HepG2 (cell line): ENCODE results near the gene PODXL2. TPM values are rescaled to one million over a fixed set of nuclear protein-coding genes. Genes with fewer than 3 reads are reported as not detected.
A peak's percentile ranks its signal among the peaks of the same experiment; 100 is the strongest.
"Not testable (repeated sequence)": the region's sequence is repeated elsewhere in the genome, so short reads cannot be mapped to it uniquely, and the experiment has no call there.

Experiments
- ATAC-seq: fragments of 200-7000 bp; cut with Tn5 transposase; 3 replicates; pipeline ENCODE4 v1.9.1; 2020; ENCODE audit warnings: mild to moderate bottlenecking, moderate library complexity
- BruUV-seq: library from RNA; stranded (reverse); fragments of 400-500 nt; replicated peaks from 2 replicates; lab custom pipeline; 2021; lab: Mats Ljungman, UMichigan
- CTCF ChIA-PET: fragments of 300-600 bp; formaldehyde crosslinking; extraction: SDS; loops from one replicate; lab custom pipeline; 2021; ENCODE audit warnings: low total read pairs, inconsistent platforms, low intra/inter-chr PET ratio; lab: Yijun Ruan, JAX
- POLR2A ChIA-PET: fragments of 350-600 bp; sonication (Branson Sonifier 250); formaldehyde crosslinking; loops from one replicate; lab custom pipeline; 2020; ENCODE audit warnings: antibody characterized with exemption, inconsistent platforms; lab: Yijun Ruan, JAX
- DNase-seq: peaks from one replicate; pipeline ENCODE4 v3.0.0-alpha.2; 2015; ENCODE audit warnings: low spot score
- FAIRE-seq: peaks from 3 replicates; lab custom pipeline; 2011; peaks lifted over from hg19 to GRCh38; lab: Jason Lieb, UNC
- H2AFZ ChIP-seq: one replicate; pipeline ENCODE4 v1.6.1; 2011; ENCODE audit warnings: low read length, inconsistent platforms
- H3K27ac ChIP-seq: fragments of 300-600 bp; 3 replicates; pipeline ENCODE4 v1.8.0; 2011; ENCODE audit warnings: mixed run types, mild to moderate bottlenecking, mixed read lengths, low read length, inconsistent platforms; ENCODE audit not compliant: insufficient read depth; ENCODE audit errors: extremely low read length
- H3K27me3 ChIP-seq, 2 experiments: fragments of 200-600 bp in 1 of 2; 2 replicates in 1 of 2; 3 replicates in 1 of 2; pipeline versions ENCODE4 v1.6.0 to v1.8.0; 2011; ENCODE audit warnings: low read length in 2 of 2, mild to moderate bottlenecking in 2 of 2, moderate library complexity in 2 of 2, inconsistent platforms in 1 of 2; ENCODE audit not compliant: insufficient read depth in 2 of 2, control insufficient read depth in 1 of 2
- H3K36me3 ChIP-seq, 2 experiments: fragments of 200-600 bp in 1 of 2; replicated peaks in 1 of 2; 2 replicates in 1 of 2; 3 replicates in 1 of 2; pipeline versions ENCODE4 v1.5.1 to v1.8.0; 2011; ENCODE audit warnings: low read length in 2 of 2, inconsistent platforms in 1 of 2; ENCODE audit not compliant: insufficient read depth in 2 of 2, control insufficient read depth in 1 of 2
- H3K4me1 ChIP-seq: 2 replicates; pipeline ENCODE4 v1.5.1; 2012; ENCODE audit warnings: low read length, inconsistent platforms; ENCODE audit not compliant: insufficient read depth
- H3K4me2 ChIP-seq: 2 replicates; pipeline ENCODE4 v1.6.0; 2011; ENCODE audit warnings: low read depth, low read length, inconsistent platforms
- H3K4me3 ChIP-seq, 3 experiments: fragments of 200-600 bp in 1 of 3; sonication (generic), shearing (Covaris generic) in 1 of 3; replicated peaks in 1 of 3; 2 replicates each; pipeline ENCODE4 v1.5.1; 2011 to 2016; ENCODE audit warnings: low read length in 3 of 3, inconsistent platforms in 2 of 3, low read depth in 2 of 3, mild to moderate bottlenecking in 2 of 3, control low read depth in 1 of 3, mixed read lengths in 1 of 3; ENCODE audit not compliant: insufficient read depth in 1 of 3
- H3K79me2 ChIP-seq: one replicate; pipeline ENCODE4 v1.6.1; 2011; ENCODE audit warnings: low read length, inconsistent platforms; ENCODE audit not compliant: insufficient read depth
- H3K9ac ChIP-seq: 2 replicates; pipeline ENCODE4 v1.6.0; 2011; ENCODE audit warnings: mild to moderate bottlenecking, low read depth, low read length, inconsistent platforms; ENCODE audit not compliant: insufficient read depth
- H3K9me3 ChIP-seq: 2 replicates; pipeline ENCODE4 v1.5.1; 2012; ENCODE audit warnings: mild to moderate bottlenecking, low read length
- H4K20me1 ChIP-seq: 2 replicates; pipeline ENCODE4 v1.6.0; 2011; ENCODE audit warnings: inconsistent platforms, mild to moderate bottlenecking, low read length, moderate library complexity; ENCODE audit not compliant: insufficient read depth
- AGO2 ChIP-seq: fragments of 200-400 bp; formaldehyde crosslinking; optimal IDR thresholded peaks from 2 replicates; pipeline ENCODE3; 2017; ENCODE audit warnings: mild to moderate bottlenecking, low read depth, low read length, moderate library complexity
- EEA1 ChIP-seq: sonication (generic); formaldehyde crosslinking; IDR thresholded peaks from 2 replicates; pipeline ENCODE4 v1.5.1; 2020; ENCODE audit warnings: mild to moderate bottlenecking, missing genetic modification reagents, borderline replicate concordance
- LBX2 ChIP-seq: sonication (generic); formaldehyde crosslinking; IDR thresholded peaks from 2 replicates; pipeline ENCODE4 v1.5.0; 2020; ENCODE audit warnings: missing genetic modification reagents, mild to moderate bottlenecking, borderline replicate concordance
- RBFOX2 ChIP-seq: fragments of 200-400 bp; formaldehyde crosslinking; IDR thresholded peaks from 2 replicates; pipeline ENCODE4 v1.6.1; 2017; ENCODE audit warnings: low read depth, mild to moderate bottlenecking, low read length
- SCMH1 ChIP-seq: sonication (generic); formaldehyde crosslinking; IDR thresholded peaks from 2 replicates; pipeline ENCODE4 v1.9.0; 2021; ENCODE audit warnings: missing genetic modification reagents, mild to moderate bottlenecking, borderline replicate concordance
- ZBED4 ChIP-seq: sonication (generic); formaldehyde crosslinking; IDR thresholded peaks from 2 replicates; pipeline ENCODE4 v1.4.0; 2020; ENCODE audit warnings: missing genetic modification reagents, borderline replicate concordance
- WGBS: methylation state at CpG from one replicate; pipeline ENCODE4 v1.1.6; 2017; ENCODE audit warnings: low lambda C conversion rate; 5-methylcytosine and 5-hydroxymethylcytosine counted together
- in situ Hi-C: cut with HindIII; loops from 2 replicates; pipeline ENCODE4 v1.10.0; 2017; ENCODE audit warnings: low pct_unique_long_range_greater_than_20kb; ENCODE audit not compliant: extremely low pct_ligation_motif_present
- intact Hi-C: fragments of 100-400 bp; cut with micrococcal nuclease; formaldehyde crosslinking; loops from one replicate; pipeline ENCODE4 v1.10.0; 2022; ENCODE audit not compliant: unreplicated experiment
- polyA plus RNA-seq, 8 experiments: library from polyadenylated mRNA; depleted of rRNA in 3 of 8; stranded (reverse) in 7 of 8; unstranded in 1 of 8; fragments of >200 nt; fragmentation: Illumina TruSeq in 4 of 8; extraction: Trizol in 4 of 8; gene quantifications; 2 replicates each; pipeline versions ENCODE4 v1.2.1 to v1.2.3, GENCODE V29; 2011 to 2016; ENCODE audit warnings: low read depth in 4 of 8, missing spikeins in 1 of 8, mixed read lengths in 1 of 8; ENCODE audit not compliant: insufficient read depth in 1 of 8
- total RNA-seq, 5 experiments: library from RNA; depleted of rRNA; stranded (reverse); fragments of >200 nt; fragmentation: Illumina TruSeq; extraction: Trizol; gene quantifications; 2 replicates each; pipeline ENCODE4 v1.2.3, GENCODE V29; 2016; ENCODE audit warnings: low read depth in 1 of 5
- TF ChIP-seq, protein P1 (sequence below): sonication (generic); formaldehyde crosslinking; IDR thresholded peaks from 2 replicates; pipeline ENCODE4 v1.5.0; 2020; ENCODE audit warnings: missing genetic modification reagents, mild to moderate bottlenecking, borderline replicate concordance

PODXL2 gene
- total and polyA plus RNA-seq, 2 of the 13 experiments (the other 11 are each of a cell fraction or from before 2014, with no cell fraction given) = 20.4 to 25.1 TPM

- Histone ChIP-seq H4K20me1 (no peaks in the 10 kb centered on the region), H3K27me3 (no peaks in the 10 kb centered on the region), H3K4me2 (no peak overlapping the region), H3K9ac (no peak overlapping the region), H3K27ac (no peak overlapping the region), H3K9me3 (no peaks in the 10 kb centered on the region), H3K4me3 (no peak overlapping the region), H3K79me2 (peaks cover 22% of the 10 kb centered on the region), H2AFZ (no peak overlapping the region), H3K4me1 (peaks cover 33% of the 10 kb centered on the region), H3K36me3 (peaks cover 22 to 72% of the 10 kb centered on the region in 2 experiments)
- ChIA-PET POLR2A (no interaction called here), CTCF (no interaction called here)
- DNase-seq = no peak
- BruUV-seq = no TSS peak
- in situ Hi-C loops (no loop called here), intact Hi-C loops (no loop called here)
- no peak for ATAC-seq
- FAIRE-seq = no peak
- peak; percentile 49 for TF ChIP-seq RBFOX2
- TF ChIP-seq AGO2 = peak; percentile 61
- TF ChIP-seq SCMH1 (CRISPR knock-in tag) = no peak
- no peak for TF ChIP-seq LBX2 (CRISPR knock-in tag)
- TF ChIP-seq EEA1 (CRISPR knock-in tag) = no peak
- TF ChIP-seq, protein P1, sequence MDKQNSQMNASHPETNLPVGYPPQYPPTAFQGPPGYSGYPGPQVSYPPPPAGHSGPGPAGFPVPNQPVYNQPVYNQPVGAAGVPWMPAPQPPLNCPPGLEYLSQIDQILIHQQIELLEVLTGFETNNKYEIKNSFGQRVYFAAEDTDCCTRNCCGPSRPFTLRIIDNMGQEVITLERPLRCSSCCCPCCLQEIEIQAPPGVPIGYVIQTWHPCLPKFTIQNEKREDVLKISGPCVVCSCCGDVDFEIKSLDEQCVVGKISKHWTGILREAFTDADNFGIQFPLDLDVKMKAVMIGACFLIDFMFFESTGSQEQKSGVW (CRISPR knock-in tag) = no peak
- no peak for TF ChIP-seq ZBED4 (CRISPR knock-in tag)
- WGBS = 97% methylated on average over 41 of the region's 41 CpGs
Measured at GRCh38 chr3:127604546-127605165, 24.3 kb upstream of the PODXL2 start.

GRCh38 chr3:127605547-127605946 is 23.4 kb upstream of the PODXL2 start:
- H3K9me3 ChIP-seq, H4K20me1 ChIP-seq, H3K9ac ChIP-seq, BruUV-seq, in situ Hi-C loops, CTCF ChIA-PET, H2AFZ ChIP-seq, H3K27ac ChIP-seq, POLR2A ChIA-PET, FAIRE-seq, intact Hi-C loops, H3K4me3 ChIP-seq, H3K27me3 ChIP-seq, DNase-seq, H3K4me2 ChIP-seq, ATAC-seq: not testable (repeated sequence)
- 95% methylated on average over 7 of the region's 7 CpGs for WGBS
- peaks cover 25 to 75% of the 10 kb centered on the region in 2 experiments for H3K36me3 ChIP-seq
- H3K4me1 ChIP-seq = peaks cover 24% of the 10 kb centered on the region
- peaks cover 16% of the 10 kb centered on the region for H3K79me2 ChIP-seq
